AG09309 (cell line): ENCODE results near the gene CNTNAP2.
A peak's percentile ranks its signal among the peaks of the same experiment; 100 is the strongest.

Experiments
- DNase-seq: peaks from one replicate; pipeline ENCODE4 v3.0.0-alpha.2; 2010; ENCODE audit warnings: low read depth
- H3K4me3 ChIP-seq: 2 replicates; pipeline ENCODE4 v1.5.1; 2011; ENCODE audit warnings: mild to moderate bottlenecking, low read depth, low read length, moderate library complexity; ENCODE audit not compliant: control insufficient read depth
- CTCF ChIP-seq: IDR thresholded peaks from 2 replicates; pipeline ENCODE4 v1.5.1; 2011; ENCODE audit warnings: mild to moderate bottlenecking, low read depth, low read length, inconsistent platforms; ENCODE audit not compliant: insufficient read depth, control insufficient read depth; ENCODE audit errors: missing control alignments

The CNTNAP2 gene

GRCh38 chr7:148156233-148156632 lies 2039.6 kb downstream of the CNTNAP2 start:
- H3K4me3 ChIP-seq, result no peak overlapping the region
- peak; percentile 46 for DNase-seq
- no peak for TF ChIP-seq CTCF

GRCh38 chr7:148159331-148159730 lies 2042.7 kb downstream of the CNTNAP2 start:
- DNase-seq, result no peak
- no peak for TF ChIP-seq CTCF
- H3K4me3 ChIP-seq, result no peak overlapping the region

- no peak for DNase-seq
- no peak for TF ChIP-seq CTCF
- no peak overlapping the region for H3K4me3 ChIP-seq
These were observed 2045.2 kb downstream of the CNTNAP2 start for GRCh38 chr7:148161776-148162175.

- DNase-seq, result no peak
- H3K4me3 ChIP-seq, result no peak overlapping the region
- TF ChIP-seq CTCF, result no peak
These were observed 2046.2 kb downstream of the CNTNAP2 start for GRCh38 chr7:148162808-148163207.

- no peak for DNase-seq
- no peak for TF ChIP-seq CTCF
These were observed 2046.6 kb downstream of the CNTNAP2 start for GRCh38 chr7:148163246-148163645.

GRCh38 chr7:148172920-148173319 lies 2056.3 kb downstream of the CNTNAP2 start:
- no peak for DNase-seq
- no peak for TF ChIP-seq CTCF
- no peak overlapping the region for H3K4me3 ChIP-seq

More at GRCh38 chr7:148163246-148163645, 2046.6 kb downstream of the CNTNAP2 start:
- H3K4me3 ChIP-seq, result no peak overlapping the region

- H3K4me3 ChIP-seq, result no peak overlapping the region
- TF ChIP-seq CTCF, result no peak
- no peak for DNase-seq
These were observed 2056.8 kb downstream of the CNTNAP2 start for GRCh38 chr7:148173369-148173768.
